ENCODE measurements around the gene GJA9.

GJA9 gene

DNA sequence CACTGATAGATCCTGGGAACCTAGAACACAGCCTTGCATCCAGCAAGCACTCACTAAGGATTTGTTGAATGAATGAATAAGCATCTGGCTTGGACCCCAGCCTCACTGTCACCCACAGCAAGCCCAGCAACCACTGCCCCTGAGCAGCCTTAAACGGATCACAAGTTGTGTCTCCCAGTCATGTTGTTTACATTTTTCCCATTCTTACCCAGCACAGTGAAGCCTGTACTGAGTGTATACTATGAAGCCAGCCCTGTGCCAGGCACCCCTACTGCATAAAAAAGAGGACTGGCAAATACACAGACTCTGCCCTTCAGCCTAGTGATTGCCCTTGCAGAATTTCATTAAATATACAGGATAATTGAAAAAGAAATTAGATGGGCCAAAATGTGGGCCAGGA is 52.0 kb downstream of the GJA9 start:
- no peak for DNase-seq

- no peak for DNase-seq
These were observed 54.1 kb downstream of the GJA9 start for GRCh38 chr1:38827318-38827717.

DNA sequence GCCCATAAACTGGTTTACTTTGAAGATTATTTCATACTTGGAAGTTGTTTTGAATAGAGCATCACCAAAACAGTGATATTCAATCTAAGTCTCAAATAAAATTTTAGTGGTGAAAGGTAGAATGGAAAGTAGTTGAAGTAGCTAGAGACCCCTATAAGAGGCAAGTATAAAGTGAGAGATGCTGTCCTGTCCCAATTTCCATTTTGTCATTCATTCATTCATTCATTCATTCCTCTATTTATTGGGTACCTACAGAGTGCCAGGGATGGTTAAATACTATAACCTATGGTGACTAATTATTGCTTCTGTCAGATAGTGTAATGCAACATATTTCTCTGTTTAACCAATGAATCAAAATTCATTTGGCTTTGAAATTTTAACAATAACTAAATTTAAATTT is 54.5 kb downstream of the GJA9 start:
- DNase-seq: no peak

- no peak for DNase-seq
These were observed 55.1 kb downstream of the GJA9 start for GRCh38 chr1:38826262-38826661.
